GM10266 (cell line): Measurements from ENCODE around the gene UBL4A.

Experiments used
- DNase-seq: peaks from one replicate; pipeline ENCODE4 v3.0.0; 2012; ENCODE audit errors: extremely low spot score
- CTCF ChIP-seq: IDR thresholded peaks from 2 replicates; pipeline ENCODE4 v1.5.1; 2012; ENCODE audit warnings: mild to moderate bottlenecking, low read depth; ENCODE audit not compliant: control insufficient read depth, insufficient read depth; ENCODE audit errors: missing control alignments

The UBL4A gene

DNA sequence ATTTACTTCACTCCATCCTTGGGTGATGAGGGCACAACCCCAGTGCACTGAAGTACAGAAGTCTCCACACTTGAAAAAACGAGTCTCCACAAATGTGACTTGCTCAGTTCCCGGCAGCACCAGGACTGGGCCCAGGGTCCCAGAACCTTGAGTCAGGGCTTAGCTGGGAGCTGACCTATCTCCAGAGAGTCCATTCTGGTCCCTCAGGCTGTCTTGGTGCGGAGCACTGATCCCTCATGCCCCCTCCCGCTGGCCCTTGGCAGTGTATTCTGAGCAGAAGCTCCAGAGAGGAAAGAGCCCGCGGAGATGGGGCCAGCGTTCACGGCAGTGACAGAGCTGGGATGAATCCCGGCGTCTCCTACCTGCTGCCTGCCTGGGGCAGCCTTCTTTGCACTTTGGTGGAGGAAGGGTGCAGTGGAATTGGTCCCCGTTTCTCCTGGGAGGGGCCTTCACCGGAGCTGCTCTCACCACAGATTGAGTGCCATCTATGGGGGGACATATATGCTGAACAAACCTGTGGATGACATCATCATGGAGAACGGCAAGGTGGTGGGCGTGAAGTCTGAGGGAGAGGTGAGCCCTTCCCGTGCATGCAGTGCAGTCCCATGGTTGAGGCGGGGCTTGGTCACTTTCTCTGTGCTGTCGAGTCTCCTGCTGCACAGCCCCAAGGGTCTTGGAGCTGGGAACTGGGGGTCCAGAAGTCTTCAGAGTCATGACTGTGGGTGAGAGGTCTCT lies 45.6 kb downstream of the UBL4A start:
- no peak for TF ChIP-seq CTCF
- no peak for DNase-seq

DNA sequence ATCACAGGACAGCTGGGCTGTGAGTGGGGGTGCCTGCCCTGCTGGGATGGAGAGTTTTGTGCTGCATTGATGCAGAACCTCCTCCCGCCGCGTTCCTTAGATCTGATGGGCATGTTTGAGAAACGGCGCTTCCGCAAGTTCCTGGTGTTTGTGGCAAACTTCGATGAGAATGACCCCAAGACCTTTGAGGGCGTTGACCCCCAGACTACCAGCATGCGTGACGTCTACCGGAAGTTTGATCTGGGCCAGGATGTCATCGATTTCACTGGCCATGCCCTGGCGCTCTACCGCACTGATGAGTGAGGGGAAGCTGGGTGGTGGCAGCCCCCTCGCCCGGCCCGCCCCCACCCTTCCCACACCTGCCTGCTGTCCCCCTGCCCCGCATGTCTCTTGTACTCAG lies 46.6 kb downstream of the UBL4A start:
- no peak for DNase-seq
- no peak for TF ChIP-seq CTCF

DNA sequence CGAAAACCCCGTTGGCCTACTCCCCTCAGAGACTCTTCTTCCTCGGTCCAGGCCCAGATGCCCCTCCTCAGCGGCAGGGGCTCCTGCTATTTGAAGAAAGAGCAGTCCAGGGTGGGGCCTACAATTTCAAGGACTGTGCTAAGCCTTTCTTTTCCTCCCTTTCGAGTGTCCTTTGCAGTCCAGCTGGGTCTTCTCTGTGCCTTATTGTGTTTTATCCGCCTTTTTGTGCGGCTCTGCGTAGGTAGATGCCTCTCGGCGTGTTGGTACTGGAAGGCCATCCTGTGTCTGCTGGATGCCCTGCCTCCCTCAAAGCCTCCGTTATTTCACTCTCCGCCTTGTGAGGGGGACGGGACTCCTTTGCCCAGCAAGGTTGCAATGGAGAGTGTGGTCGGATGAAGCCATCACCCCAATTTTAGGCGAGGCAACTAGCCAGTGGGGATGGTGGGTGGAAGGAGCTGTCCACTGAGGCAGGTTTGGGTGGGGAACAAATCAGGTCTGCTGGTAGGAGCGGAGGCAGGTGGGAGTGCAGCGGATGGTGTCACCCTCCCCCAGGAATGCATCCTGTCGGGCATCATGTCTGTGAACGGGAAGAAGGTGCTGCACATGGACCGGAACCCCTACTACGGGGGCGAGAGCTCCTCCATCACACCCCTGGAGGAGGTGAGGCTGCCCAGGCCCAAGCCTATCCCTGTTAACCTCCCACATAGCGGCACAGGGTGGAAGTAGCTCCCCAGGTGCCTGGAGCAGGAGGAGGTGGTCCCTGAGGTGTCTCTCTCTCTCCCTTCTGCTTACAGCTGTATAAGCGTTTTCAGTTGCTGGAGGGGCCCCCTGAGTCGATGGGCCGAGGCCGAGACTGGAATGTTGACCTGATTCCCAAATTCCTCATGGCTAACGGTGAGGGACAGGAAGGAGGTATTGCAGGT lies 48.2 kb downstream of the UBL4A start:
- no peak for TF ChIP-seq CTCF
- no peak for DNase-seq

DNA sequence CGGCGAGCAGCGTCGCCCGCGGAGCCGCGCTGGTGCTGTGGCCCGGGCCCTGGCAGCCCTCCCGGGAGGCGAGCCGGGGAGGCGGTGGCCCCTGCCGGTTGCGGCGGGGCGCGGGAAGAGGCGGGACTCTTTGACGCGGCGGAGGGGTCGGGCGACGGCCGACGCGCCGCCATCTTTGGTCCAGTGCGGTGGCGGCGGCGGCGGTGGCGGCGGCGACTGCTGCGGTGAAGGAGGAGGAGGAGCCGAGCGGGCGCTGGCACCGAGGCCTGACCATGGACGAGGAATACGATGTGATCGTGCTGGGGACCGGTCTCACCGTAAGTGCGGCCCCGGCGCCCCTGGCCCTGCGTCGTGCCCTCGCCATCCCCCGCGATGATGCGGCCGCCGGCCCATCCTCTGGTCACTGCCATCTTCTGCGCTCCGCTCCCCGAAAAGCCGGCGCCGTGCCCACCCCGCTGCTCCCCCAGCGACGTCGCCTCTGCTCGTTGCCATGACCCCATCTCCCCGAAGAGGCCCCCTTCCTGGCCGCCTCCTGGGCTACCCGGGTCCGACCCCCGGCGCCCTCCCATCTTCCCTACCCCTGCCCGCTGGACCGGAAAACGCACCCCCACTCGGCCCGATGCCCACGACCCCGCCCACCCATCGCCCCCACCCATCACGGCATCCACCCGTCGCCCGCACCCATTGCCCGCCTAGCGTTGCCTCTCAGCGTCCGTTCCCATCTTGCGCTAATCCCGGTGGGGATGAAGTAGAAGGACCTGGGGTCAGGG lies 49.2 kb downstream of the UBL4A start, which contains the start of gene GDI1:
Gene GDI1, plus strand, starts transcription at position 172 of the 770 bp plus-strand sequence. Its CDS starts 101 bp downstream, at position 273.
- DNase-seq: peak; percentile 73
- no peak for TF ChIP-seq CTCF

GRCh38 chrX:154436374-154436982 lies 49.9 kb downstream of the UBL4A start:
- TF ChIP-seq CTCF: no peak
- DNase-seq: peak; percentile 88

GRCh38 chrX:154435171-154435733 lies 51.2 kb downstream of the UBL4A start:
- no peak for DNase-seq
- TF ChIP-seq CTCF: no peak
